Cardiac muscle cell (in vitro differentiated cells and primary cell): ENCODE results near the gene CASZ1. TPM values are rescaled to one million over a fixed set of nuclear protein-coding genes. Genes with fewer than 3 reads are reported as not detected.

Experiments used
- DNase-seq, 2 donors: peaks; one replicate each; pipeline versions ENCODE4 v3.0.0 to v3.0.0-alpha.2; 2010 to 2017; ENCODE audit warnings: low read depth in 1 of 2, low spot score in 1 of 2
- H3K27ac ChIP-seq: fragments of 200-600 bp; sonication (generic); 2 replicates; pipeline ENCODE4 v1.5.1; 2016
- H3K27me3 ChIP-seq: fragments of 200-600 bp; sonication (generic); 2 replicates; pipeline ENCODE4 v1.6.0; 2016; ENCODE audit warnings: control low read depth
- H3K36me3 ChIP-seq: fragments of 200-600 bp; sonication (generic); 2 replicates; pipeline ENCODE4 v1.5.1; 2016; ENCODE audit warnings: control low read depth
- H3K4me1 ChIP-seq: fragments of 200-600 bp; sonication (generic); 2 replicates; pipeline ENCODE4 v1.8.1; 2017; ENCODE audit warnings: low read depth, mild to moderate bottlenecking, mixed run types
- H3K4me3 ChIP-seq: fragments of 200-600 bp; sonication (generic); 2 replicates; pipeline ENCODE4 v1.5.1; 2016; ENCODE audit warnings: mild to moderate bottlenecking
- H3K9me3 ChIP-seq: fragments of 200-600 bp; sonication (generic); 2 replicates; pipeline ENCODE4 v1.5.1; 2017; ENCODE audit warnings: low read depth, mild to moderate bottlenecking, control low read depth
- CTCF ChIP-seq: IDR thresholded peaks from 2 replicates; pipeline ENCODE4 v1.5.1; 2012; ENCODE audit warnings: low read depth, mild to moderate bottlenecking, low read length
- polyA plus RNA-seq: library from polyadenylated mRNA; unstranded; fragments of >200 nt; fragmentation: Nextera tagmentation; extraction: Ambion mirVana; gene quantifications from 2 replicates; pipeline ENCODE4 v1.2.1, GENCODE V29; 2016
- total RNA-seq: library from RNA; depleted of rRNA; stranded (reverse); fragments of >200 nt; gene quantifications from 2 replicates; pipeline ENCODE4 v1.2.3, GENCODE V29; 2016

The CASZ1 gene
- total and polyA plus RNA-seq, 2 experiments from 2014 or later = 53.5 to 87.3 TPM

- TF ChIP-seq CTCF = no peak
- no peaks in the 10 kb centered on the region for H3K9me3 ChIP-seq
- DNase-seq = no peak
- peaks cover 79% of the 10 kb centered on the region for H3K4me1 ChIP-seq
- H3K4me3 ChIP-seq = no peak overlapping the region
- no peaks in the 10 kb centered on the region for H3K36me3 ChIP-seq
- H3K27ac ChIP-seq = peak overlapping the region; percentile 93
- no peaks in the 10 kb centered on the region for H3K27me3 ChIP-seq
Measured at GRCh38 chr1:10680487-10680886, 116.0 kb downstream of the CASZ1 start.

GRCh38 chr1:10679496-10680220 is 116.8 kb downstream of the CASZ1 start:
- peak; percentile 65 to 85 for DNase-seq
- no peak overlapping the region for H3K4me3 ChIP-seq
- H3K36me3 ChIP-seq = no peaks in the 10 kb centered on the region
- H3K27me3 ChIP-seq = no peaks in the 10 kb centered on the region
- peaks cover 71% of the 10 kb centered on the region for H3K4me1 ChIP-seq
- no peak for TF ChIP-seq CTCF
- peak overlapping the region; percentile 93 for H3K27ac ChIP-seq
- no peaks in the 10 kb centered on the region for H3K9me3 ChIP-seq

GRCh38 chr1:10678852-10679251 is 117.6 kb downstream of the CASZ1 start:
- peaks cover 63% of the 10 kb centered on the region for H3K4me1 ChIP-seq

GRCh38 chr1:10678402-10678801 is 118.0 kb downstream of the CASZ1 start:
- H3K36me3 ChIP-seq = no peaks in the 10 kb centered on the region
- no peak overlapping the region for H3K4me3 ChIP-seq
- TF ChIP-seq CTCF = no peak
- DNase-seq = no peak
- H3K4me1 ChIP-seq = peaks cover 58% of the 10 kb centered on the region
- peak overlapping the region; percentile 77 for H3K27ac ChIP-seq
- H3K9me3 ChIP-seq = no peaks in the 10 kb centered on the region
- no peaks in the 10 kb centered on the region for H3K27me3 ChIP-seq

More at GRCh38 chr1:10678852-10679251, 117.6 kb downstream of the CASZ1 start:
- Histone ChIP-seq H3K27ac (no peak overlapping the region), H3K36me3 (no peaks in the 10 kb centered on the region), H3K27me3 (no peaks in the 10 kb centered on the region), H3K4me3 (no peak overlapping the region), H3K9me3 (no peaks in the 10 kb centered on the region)
- DNase-seq = no peak
- no peak for TF ChIP-seq CTCF

- Histone ChIP-seq H3K27ac (peak overlapping the region; percentile 77), H3K36me3 (no peaks in the 10 kb centered on the region), H3K27me3 (no peaks in the 10 kb centered on the region), H3K4me3 (no peak overlapping the region), H3K9me3 (no peaks in the 10 kb centered on the region), H3K4me1 (peaks cover 53% of the 10 kb centered on the region)
- peak in 1 of 2 donors; percentile 44 for DNase-seq
- no peak for TF ChIP-seq CTCF
Measured at GRCh38 chr1:10677491-10678391, 118.7 kb downstream of the CASZ1 start.
